ENCODE measurements around the gene NFRKB.

The NFRKB gene

DNA sequence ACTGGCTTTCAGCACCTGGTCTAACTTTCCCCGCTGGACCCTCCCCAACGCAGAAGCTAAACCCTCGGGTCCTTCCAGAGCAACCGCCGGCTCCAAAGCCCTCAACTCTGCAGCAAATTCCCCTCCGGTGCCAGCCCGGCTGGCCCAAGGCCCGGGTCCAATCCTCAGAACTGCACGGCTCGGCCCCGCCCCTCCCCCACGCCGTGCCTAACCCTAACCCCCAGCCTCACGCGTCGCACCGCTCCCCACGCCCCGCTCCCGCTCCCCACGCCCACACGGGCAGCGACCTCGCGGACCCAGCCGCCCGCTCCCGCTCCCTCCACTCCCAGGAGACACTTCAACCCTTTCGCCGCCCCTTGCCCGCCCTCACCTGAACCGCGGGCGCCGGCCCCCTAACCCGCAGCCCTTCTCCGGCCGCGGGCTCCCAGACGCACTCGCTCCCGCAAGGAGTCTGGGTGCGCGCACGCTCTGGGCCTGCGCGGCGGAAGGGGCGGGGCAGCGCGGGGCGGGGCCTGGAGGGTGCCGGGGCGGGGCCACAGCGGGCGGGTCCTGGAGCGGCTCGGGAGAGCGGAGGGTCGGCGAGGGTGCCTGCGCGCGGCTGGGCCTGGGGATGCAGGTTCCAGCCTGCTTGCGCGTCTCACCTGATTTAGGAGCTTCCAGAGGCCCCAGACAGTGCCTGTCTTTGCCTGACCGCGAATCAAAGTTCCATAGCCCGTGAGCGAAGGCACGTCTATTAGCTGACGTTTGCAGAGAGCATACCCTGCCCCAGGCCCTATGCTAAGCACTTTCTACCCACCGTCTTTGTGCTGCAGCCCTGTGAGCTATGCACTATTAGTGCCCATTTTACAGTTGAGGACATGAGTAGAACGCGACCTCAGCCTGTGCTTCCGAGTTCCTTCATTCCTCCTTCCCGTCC lies at the start of gene NFRKB:
TSS of gene NFRKB (minus strand) at position 453 of the 916 bp plus-strand sequence. CDS start 2,729 bp downstream, outside the sequence.
- DNase-seq: peak; percentile 31

DNA sequence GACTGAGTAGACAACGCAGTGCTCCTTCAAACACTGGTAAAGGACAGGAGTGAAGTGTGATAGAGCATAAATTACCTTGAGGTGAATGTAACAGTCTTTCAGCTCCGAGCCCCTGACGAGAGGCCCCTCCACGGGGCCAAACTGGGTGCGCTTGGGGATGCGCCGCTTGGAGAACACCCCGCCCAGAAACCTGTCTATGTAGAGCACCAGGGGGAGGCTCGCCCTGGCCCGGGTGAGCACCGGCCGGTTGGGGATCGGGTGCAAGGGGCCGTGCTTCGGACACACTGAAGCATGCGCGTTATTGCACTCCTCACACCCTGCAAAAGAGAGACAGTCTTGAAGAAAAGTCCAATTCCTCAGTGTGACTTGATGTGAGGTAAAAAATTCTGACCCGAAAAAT lies 49.3 kb upstream of the NFRKB start:
- DNase-seq: no peak

DNA sequence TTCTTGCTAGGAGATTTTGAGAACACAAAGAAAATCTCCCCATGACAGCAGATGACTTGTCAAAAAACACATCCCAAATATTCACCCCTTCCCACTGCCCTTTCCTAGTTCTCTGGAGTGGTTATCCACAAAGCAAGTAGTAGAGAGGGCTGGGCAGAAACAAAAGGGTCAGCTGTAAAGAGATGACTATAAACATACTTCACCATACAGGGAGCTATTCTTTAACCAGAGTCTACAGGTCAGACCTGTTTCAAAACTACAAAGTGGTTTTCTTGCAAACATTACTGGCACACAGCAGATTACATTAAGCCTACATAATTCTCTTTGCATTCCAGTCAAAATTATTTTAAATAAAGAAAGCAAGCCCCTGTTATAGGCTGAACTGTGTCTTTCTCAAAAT lies 47.7 kb upstream of the NFRKB start:
- no peak for DNase-seq

DNA sequence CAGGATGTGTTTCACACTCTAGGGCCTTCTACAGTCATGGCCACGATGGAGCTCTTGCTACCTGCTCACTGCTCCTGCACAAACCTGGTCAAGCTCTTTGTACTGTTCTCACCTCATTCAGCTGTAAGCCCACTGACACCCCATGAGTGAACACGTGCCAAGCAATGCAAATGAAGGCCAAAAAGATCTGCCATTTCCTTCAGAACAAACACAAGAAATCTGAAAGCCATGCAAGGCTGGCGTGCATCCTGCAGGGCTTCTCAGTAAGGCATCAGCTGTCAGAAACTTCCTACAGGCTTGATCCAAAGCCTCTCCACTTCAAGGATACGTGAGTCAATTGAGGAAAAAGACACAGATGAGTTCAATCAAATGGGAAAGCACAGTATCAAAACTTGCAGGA lies 44.1 kb upstream of the NFRKB start:
- no peak for DNase-seq

DNA sequence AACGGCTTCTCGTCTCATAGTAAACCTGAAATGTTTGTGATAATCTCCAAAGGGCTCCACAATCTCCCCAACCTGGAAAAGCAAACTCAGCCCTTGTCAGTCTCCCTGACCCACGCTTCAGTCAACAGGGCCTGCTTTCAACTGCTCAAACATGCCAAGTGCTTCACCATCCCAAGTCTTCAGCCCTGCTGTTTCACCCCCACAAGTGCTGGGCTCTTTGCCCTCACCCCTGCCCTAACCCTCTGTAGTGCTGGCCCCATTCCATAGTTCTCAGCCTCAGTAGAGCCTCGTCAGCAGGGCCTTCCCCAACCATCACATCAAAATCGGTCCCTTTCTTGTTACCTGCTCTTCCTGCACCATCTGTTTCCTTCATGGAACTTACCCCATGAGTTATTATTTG lies 43.4 kb upstream of the NFRKB start:
- DNase-seq: no peak

DNA sequence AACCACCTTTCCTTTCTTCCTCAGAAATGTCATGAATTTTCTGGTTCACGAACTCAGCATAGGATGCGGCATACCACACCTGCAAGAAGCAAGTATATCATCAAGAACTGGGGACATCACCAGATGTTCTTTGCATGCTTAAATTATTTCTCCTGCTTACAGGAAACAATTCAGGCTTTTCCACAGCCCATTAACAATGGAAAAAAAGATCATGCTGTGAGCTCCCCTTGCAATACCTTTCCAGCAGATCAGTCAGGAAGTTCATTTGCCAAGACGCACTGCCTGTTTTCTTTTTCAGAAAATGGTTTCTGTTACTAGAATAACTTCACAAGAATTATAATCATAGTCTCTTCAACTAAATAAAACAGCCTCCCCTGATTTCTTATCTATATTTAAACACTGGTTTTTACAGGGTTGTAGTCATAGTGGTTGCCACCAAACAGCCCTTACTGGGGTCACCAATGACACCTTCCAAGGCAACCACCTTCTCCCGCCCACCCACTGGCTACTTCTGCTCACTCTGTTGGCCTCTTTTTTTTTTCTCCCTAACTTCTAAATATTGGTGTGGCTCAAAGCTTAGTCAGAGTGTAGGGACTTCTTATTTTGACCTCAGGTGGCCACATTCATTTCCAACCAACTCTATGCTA lies 42.3 kb upstream of the NFRKB start:
- DNase-seq: no peak

DNA sequence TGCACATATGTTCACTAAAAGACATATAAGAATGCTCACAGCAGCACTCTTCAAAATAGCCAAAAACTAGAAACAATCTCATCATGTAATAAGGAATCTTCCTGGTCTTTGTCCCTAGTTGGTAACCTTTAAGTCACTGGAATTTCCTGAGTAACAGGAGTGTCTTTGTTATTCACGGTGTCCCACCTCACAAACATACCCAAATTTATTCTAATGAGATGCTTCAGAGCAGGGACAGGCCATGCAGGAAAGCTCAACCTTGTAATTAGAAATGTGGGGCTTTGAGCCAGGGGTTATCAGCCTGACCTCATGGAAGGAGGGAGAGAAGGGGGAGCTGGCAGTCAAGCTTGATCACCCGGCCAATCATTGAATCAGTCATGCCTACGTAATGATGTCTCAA lies 40.3 kb upstream of the NFRKB start:
- DNase-seq: no peak

DNA sequence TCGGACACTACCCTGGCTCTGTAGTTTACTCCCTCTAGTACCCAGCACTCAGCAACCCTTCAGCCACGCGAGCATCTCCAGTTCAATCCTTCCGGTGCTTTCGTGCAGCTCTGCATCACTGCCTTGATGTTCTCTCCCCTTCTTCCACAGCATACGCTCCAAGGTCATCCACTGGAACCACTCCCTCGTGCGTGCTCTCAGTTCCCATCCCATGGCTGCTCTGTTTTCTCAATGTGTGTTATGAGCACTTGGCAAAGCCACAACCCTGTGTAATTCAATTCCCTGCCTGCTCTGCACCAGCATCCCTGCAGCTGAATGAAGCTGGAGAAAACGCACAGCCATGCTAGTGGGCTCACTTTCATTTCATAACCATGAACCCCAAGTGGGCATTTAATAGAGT lies 38.5 kb upstream of the NFRKB start:
- no peak for DNase-seq

DNA sequence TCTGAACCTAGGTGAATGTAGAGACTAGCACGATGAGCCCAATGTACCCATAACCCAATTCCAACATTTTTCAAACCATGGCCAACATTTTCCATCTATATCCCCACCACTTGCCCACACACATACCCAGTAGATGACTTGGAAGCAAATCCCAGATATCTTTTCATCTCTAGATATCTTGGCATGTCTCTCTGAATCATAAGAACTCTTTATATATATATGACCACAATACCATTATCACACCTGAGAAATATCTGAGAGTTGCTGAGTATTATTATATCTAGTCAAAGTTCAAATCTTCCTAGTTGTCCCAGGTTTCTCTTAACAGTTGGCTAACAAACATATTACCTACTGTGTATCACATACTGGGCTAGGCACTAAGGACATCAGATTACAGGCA lies 37.9 kb upstream of the NFRKB start:
- DNase-seq: no peak

DNA sequence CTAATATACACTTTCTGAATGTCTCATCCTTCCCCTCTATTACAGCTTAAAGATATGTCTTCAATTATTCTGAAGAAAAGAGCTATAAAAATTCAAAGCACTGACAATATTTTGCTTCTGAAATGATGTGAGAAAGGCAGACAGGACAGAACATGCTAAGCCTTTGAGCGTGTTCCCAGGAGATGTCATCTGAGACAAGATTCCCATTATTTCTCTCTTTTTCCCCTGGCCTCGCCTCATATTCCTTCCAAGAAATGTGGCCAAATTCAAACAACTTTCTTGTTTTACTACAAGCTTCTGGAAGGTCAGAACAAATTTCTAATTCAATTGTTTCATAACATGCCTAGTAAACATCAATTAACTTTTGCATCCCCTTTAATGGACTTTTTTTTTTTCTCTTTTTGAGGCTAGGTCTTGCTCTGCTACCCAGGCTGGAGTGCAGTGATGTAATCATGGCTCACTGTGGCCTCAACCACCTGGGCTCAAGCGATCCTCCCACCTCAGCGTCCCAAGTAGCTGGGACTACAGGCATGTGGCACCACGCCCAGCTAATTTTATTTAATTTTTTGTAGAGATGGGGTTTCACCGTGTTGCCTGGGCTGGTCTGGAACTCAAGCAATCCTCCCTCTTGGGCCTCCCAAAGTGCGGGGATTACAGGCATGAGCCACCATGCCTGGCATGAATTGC lies 37.1 kb upstream of the NFRKB start:
- no peak for DNase-seq

DNA sequence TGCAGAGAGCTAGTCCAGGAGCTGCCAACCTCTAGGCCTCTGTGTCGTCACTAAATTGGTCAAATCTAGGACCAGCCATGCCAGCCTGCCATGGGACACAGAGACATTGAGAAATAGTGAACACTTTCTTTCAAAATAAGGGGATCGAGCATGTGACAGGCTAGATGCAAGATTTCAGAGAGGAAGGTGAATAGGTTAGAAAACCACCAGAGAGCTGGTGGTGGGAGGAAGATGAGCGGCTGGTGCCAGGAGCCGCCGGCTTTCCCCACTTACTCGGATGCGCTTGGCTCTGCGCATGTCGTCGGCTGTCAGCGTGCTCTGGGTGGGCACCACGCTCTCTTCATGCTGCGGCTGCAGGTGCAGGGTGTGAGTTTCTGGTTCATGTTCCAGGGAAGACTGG lies 35.4 kb upstream of the NFRKB start:
- no peak for DNase-seq

DNA sequence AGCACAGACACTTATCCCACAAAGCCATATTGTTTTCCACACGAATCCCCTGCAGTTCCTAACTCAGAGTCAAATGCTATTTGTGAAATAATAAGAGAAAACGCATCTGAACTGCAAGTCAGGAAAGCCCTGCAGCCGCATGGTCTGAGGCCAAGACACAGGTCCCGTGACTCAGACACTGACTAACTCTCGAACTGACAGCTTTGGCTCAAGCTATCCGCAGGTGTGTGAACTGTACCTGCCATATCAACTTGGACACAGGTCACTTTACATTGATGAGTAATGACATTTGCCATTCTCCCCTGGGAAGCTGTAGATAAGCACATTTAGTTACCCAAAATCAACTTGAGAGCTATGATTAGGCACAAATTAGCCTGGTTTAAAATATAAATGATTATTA lies 34.9 kb upstream of the NFRKB start:
- no peak for DNase-seq

DNA sequence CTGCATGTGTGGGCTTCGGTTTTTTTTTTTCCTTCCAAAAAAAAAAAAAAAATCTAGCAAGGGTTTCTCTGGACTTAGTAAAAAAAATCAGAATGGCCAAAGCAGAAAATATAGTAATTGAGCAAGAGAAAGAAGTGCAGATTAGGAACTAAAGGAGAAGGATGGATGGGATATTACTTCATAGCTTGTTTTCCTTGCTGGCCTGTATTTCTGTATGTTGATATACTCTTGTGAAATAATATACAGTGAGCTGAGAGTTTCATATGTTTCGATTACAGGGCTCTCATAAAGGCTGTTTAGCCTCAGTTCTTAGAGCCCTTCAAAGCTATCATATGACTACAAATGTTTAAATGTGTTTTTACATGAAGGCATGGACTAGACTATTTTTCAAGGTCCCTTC lies 34.3 kb upstream of the NFRKB start:
- DNase-seq: no peak

DNA sequence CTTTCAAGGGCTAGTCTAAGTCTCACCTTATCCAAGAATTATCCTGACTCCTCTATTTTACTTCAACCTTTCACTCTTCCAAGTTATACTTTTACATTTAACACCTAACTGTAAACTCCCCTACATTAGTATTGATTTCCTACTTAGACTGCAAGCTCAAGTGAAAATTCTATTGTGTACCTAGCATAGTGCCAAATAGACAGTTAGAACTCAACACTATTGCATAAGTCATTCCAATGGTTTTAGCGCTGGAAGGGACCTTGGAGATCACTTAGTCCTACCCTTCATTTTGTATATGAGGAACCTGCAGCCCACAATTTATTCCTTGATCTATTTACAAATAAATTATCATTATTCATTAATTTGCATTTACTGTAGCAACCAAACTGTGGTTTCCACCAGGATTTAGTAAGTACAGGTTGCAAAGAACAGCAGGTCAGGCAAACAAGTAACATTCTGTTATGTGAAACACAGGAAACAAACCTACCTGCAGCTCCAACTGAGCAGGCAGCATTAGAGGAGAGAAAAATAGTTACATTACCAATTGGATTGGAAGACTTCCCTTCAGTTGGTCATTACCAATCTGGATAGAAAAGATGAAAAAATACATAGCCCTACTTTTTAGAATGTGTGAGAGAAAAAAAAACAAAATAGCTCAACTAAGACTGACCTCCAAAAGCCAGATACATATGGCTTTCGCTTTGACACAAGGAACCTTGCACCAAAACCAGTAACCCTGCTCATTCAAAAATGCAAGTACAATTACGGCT lies 33.7 kb upstream of the NFRKB start:
- no peak for DNase-seq

DNA sequence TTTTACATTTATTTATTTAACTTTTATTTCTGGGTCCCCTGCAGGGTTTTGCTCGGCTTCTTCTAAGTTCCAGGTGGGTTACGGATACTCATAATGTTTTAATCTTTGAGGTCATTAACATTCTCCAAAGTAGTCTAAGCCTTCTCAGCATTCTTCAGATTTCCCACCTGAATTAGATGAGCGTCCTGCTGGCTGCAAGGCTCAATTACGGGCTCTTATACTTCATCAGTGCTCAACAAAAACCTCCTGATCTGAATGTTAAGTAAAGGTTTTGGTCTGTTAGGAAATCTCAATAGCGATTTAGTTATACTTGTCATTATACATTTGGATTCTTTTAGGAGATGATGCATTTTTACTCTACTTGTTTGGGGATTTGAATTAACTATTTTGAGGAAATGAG lies 27.3 kb upstream of the NFRKB start:
- DNase-seq: no peak

DNA sequence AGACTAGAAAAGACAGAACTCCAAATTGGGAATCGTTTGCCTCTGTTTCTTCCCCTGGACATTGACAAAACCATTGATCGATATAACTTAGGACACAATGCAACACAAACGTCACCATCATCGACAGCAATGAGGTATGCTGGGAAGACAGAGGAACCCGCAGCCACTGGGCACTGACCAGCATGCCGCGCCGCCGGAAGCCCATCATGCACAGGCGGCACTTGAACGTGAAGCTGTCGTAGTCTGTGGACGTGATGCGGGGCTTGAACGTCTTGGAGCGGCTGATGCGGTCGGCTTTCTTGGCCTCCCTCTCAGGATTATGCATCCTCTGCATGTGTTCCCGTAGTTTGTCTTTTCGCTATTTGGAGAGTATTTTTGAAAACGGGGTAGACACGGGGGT lies 23.0 kb upstream of the NFRKB start:
- DNase-seq: no peak

DNA sequence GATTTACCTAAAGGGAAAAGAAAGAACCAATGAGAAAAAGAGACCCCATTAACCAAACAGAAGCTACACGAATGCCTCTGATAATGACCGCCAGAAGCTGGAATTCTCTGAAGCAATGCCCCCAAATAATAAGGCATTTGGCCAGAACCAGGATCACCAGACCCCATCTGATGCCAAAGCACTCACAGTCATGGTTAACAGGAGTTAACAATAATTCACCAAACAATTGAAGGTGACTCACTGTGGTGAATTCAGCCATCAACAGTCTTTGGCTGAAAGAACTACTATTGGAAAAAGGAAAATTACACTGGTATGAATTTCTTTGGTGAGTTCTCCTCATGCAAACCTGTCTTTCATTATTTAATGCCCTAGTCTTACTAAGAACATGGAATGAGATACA lies 21.9 kb upstream of the NFRKB start:
- DNase-seq: no peak

DNA sequence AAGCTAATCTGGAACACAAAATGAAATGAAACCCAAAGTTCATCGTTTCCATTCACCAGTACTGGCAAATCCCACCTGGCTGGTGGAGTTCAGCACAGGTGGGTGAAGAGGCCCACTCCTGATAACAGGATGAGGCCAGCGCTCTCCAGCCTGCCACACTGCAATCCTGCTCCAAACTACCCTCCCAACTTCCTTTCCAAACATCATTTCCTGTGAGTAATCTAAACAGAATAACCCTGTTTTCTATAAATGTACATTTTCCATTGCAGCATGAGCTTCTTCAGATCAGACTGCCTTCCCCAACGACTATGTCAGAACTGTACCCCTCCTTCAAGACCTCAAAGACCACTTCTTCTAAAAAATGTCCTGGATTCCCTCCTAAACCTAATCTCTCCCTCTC lies 15.9 kb upstream of the NFRKB start:
- DNase-seq: no peak

DNA sequence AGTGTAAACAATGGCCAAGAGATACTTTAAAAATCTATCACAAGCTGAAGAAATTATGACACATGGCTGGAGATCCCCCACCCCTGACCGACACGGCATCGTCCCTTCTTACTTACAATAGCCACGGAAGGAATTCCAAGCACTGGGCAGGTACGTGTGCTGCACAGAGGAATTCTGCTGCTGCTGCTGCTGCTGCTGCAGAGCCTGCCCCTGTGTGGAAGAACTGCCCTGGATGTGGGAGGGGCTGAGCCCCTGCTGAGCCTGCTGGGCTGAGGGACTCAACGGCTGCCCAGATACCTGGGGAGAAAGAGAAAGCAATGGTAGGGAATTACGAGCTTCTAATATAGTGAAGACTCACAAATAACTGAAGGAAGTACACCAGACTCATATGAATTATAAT lies 15.0 kb upstream of the NFRKB start:
- DNase-seq: no peak

DNA sequence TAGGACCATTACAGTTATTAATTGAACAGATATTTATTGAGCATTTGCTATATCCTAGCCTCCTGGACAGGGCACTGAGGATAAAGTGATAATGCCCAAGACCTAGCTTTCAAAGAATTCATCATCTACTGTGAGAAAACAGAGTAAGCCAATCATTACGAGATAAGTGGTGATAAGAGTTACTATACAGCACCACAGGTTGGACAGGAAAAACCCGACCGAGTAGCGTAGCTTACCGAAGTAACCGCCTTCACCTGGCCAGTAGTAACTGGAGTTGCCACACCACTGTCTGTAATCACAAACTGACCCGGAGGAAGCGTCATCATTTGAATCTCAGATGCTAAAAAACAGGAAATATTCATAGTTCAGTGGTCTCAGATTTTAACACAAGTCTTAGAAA lies 10.0 kb upstream of the NFRKB start:
- DNase-seq: no peak

DNA sequence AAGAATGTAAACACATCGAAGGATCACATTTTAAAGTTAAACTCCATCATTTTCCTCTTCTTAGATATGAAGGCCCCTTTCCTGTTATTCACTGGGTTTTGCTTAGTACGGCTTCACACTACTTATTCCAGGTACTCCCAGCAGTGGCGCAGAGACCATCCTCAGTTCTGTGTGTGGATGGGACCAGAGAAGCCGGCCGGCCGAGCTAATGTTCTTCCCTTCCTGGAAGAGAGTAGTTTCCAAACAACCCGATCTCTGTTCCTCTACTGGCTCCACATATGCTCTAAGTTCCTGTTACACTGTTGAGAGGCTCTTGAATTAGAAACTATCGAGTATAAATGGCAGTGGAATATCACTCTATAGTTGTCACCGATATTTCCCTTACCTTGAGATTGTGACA lies 684 bp upstream of the NFRKB start:
- no peak for DNase-seq

DNA sequence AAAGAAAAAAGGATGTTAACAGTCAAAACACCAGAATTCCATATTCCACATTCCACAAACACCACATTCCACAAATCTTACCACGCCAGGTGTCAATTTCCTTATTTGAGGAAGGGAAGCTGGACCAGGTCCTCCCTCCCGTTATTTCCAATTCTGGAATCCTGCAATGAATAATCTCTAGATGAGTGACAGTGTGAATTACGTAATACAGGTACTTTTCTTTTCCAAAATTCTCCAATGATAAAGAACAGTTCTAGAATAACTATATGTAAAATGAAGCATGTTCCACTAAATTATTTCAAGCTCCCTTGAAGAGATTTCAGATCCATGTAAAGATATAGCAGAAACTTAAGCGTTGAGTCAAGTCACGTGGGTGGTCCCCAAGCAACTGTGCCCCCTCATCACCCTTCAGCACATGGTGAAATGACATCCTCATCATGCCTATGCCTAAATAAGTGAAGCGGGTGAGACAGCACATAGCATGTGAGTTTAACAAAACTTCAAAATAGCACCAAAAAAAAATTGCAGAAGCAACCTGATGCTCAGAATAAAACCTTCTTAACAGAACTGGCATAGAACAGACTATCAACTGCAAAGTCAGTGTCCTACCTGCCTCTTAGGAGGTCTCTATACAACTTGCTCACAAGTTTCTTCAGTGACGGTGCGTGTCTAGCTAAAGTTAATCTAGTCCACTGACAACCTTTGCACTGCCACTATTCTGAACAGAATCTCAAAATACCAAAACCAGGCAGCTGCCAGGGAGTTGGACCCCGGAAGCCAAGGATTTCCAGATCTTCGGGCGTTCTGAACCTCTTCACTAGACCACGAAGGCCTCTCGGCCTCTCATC lies 876 bp downstream of the NFRKB start:
- DNase-seq: no peak

Measured in NCI-H748 treated with DMSO at 0.1 percent for 48 hours (cell line).